PC-3 (cell line): ENCODE data around the gene SKIC8.

Experiments
- CTCF ChIP-seq: fragments of 300-600 bp; sonication (generic); conservative IDR thresholded peaks from 2 replicates; pipeline ENCODE4 v1.5.1; 2017; ENCODE audit warnings: antibody characterized with exemption, low read depth, mild to moderate bottlenecking, low read length
- EZH2 ChIP-seq: fragments of 300-600 bp; sonication (generic); IDR thresholded peaks from one replicate; pipeline ENCODE4 v1.6.1; 2017; ENCODE audit warnings: antibody characterized with exemption, mild to moderate bottlenecking, low read length; ENCODE audit not compliant: unreplicated experiment
- EZH2phosphoT487 ChIP-seq: fragments of 300-600 bp; sonication (generic); IDR thresholded peaks from 2 replicates; pipeline ENCODE4 v1.6.1; 2018; ENCODE audit warnings: mild to moderate bottlenecking, antibody characterized with exemption, low read length, borderline replicate concordance

GRCh38 chr15:78291052-78291451 lies 8.4 kb downstream of the SKIC8 start:
- no peak for TF ChIP-seq CTCF
- TF ChIP-seq EZH2phosphoT487 = no peak
- TF ChIP-seq EZH2 = no peak
